Trophoblast cell (in vitro differentiated cells and primary cell): ENCODE data around the gene NHSL2.

Source experiments
- DNase-seq, 2 donors: peaks; one replicate each; pipeline ENCODE4 v3.0.0-alpha.2; 2016
- H2AFZ ChIP-seq: 2 replicates; pipeline ENCODE4 v1.6.1; 2013; ENCODE audit warnings: low read length, moderate library complexity, mild to moderate bottlenecking; ENCODE audit not compliant: insufficient read depth, poor library complexity
- H2AK5ac ChIP-seq: 2 replicates; pipeline ENCODE4 v1.6.1; 2013; ENCODE audit warnings: mild to moderate bottlenecking, low read length
- H2BK120ac ChIP-seq: 2 replicates; pipeline ENCODE4 v1.6.1; 2013; ENCODE audit warnings: low read length, mild to moderate bottlenecking, moderate library complexity; ENCODE audit not compliant: insufficient read depth, poor library complexity
- H2BK12ac ChIP-seq: 2 replicates; pipeline ENCODE4 v1.6.1; 2013; ENCODE audit warnings: mild to moderate bottlenecking, low read length, moderate library complexity
- H2BK5ac ChIP-seq: 2 replicates; pipeline ENCODE4 v1.6.1; 2013; ENCODE audit warnings: low read length, low read depth, moderate library complexity, mild to moderate bottlenecking; ENCODE audit not compliant: poor library complexity
- H3K14ac ChIP-seq: 2 replicates; pipeline ENCODE4 v1.6.1; 2013; ENCODE audit warnings: mild to moderate bottlenecking, low read length
- H3K18ac ChIP-seq: 2 replicates; pipeline ENCODE4 v1.6.1; 2013; ENCODE audit warnings: mild to moderate bottlenecking, low read length
- H3K23ac ChIP-seq: 2 replicates; pipeline ENCODE4 v1.6.1; 2013; ENCODE audit warnings: low read length
- H3K27ac ChIP-seq: 2 replicates; pipeline ENCODE4 v1.5.1; 2013; ENCODE audit warnings: low read depth, mild to moderate bottlenecking, inconsistent platforms, low read length, moderate library complexity
- H3K27me3 ChIP-seq: 2 replicates; pipeline ENCODE4 v1.6.1; 2013; ENCODE audit warnings: inconsistent platforms, mild to moderate bottlenecking, low read length, moderate library complexity; ENCODE audit not compliant: insufficient read depth
- H3K36me3 ChIP-seq, 2 experiments: 1 replicate in 1 of 2; 2 replicates in 1 of 2; pipeline ENCODE4 v1.6.1; 2013; ENCODE audit warnings: low read length in 2 of 2, mild to moderate bottlenecking in 2 of 2, moderate library complexity in 1 of 2; ENCODE audit not compliant: insufficient read depth in 2 of 2, control insufficient read depth in 1 of 2
- H3K4ac ChIP-seq: 2 replicates; pipeline ENCODE4 v1.6.1; 2013; ENCODE audit warnings: low read depth, mild to moderate bottlenecking, low read length, moderate library complexity
- H3K4me1 ChIP-seq, 2 experiments: 1 replicate in 1 of 2; 2 replicates in 1 of 2; pipeline ENCODE4 v1.6.1; 2013; ENCODE audit warnings: low read length in 2 of 2, mild to moderate bottlenecking in 2 of 2, moderate library complexity in 1 of 2; ENCODE audit not compliant: insufficient read depth in 2 of 2, control insufficient read depth in 1 of 2
- H3K4me2 ChIP-seq: 2 replicates; pipeline ENCODE4 v1.6.1; 2013; ENCODE audit warnings: inconsistent platforms, mild to moderate bottlenecking, low read length, moderate library complexity
- H3K4me3 ChIP-seq: 2 replicates; pipeline ENCODE4 v1.5.1; 2013; ENCODE audit warnings: mild to moderate bottlenecking, low read depth, low read length, inconsistent platforms
- H3K79me1 ChIP-seq: one replicate; pipeline ENCODE4 v1.6.1; 2013; ENCODE audit warnings: low read length
- H3K79me2 ChIP-seq: 2 replicates; pipeline ENCODE4 v1.6.1; 2013; ENCODE audit warnings: low read length, mild to moderate bottlenecking; ENCODE audit not compliant: control insufficient read depth, insufficient read depth, poor library complexity
- H3K9ac ChIP-seq: 2 replicates; pipeline ENCODE4 v1.6.1; 2013; ENCODE audit warnings: mild to moderate bottlenecking, low read length
- H3K9me3 ChIP-seq: 2 replicates; pipeline ENCODE4 v1.6.1; 2013; ENCODE audit warnings: low read depth, mild to moderate bottlenecking, control low read depth, inconsistent platforms, low read length; ENCODE audit not compliant: insufficient read depth
- H4K12ac ChIP-seq: 2 replicates; pipeline ENCODE4 v1.6.1; 2013; ENCODE audit warnings: low read depth, mild to moderate bottlenecking, low read length, moderate library complexity
- H4K8ac ChIP-seq: 2 replicates; pipeline ENCODE4 v1.6.1; 2013; ENCODE audit warnings: low read depth, mild to moderate bottlenecking, low read length, moderate library complexity
- H4K91ac ChIP-seq: one replicate; pipeline ENCODE4 v1.6.1; 2013; ENCODE audit warnings: low read depth, mild to moderate bottlenecking, low read length, moderate library complexity
- WGBS: extraction: QIAGEN DNeasy Blood & Tissue Kit; methylation state at CpG from one replicate; pipeline ENCODE4 v1.1.7; 2013; ENCODE audit warnings: missing lambda C conversion rate; ENCODE audit not compliant: insufficient read length, insufficient coverage; ENCODE audit errors: extremely low coverage; 5-methylcytosine and 5-hydroxymethylcytosine counted together

NHSL2 gene

GRCh38 chrX:71997320-71997719 lies 86.7 kb downstream of the NHSL2 start:
- Histone ChIP-seq H4K12ac (no peak overlapping the region), H2BK5ac (no peak overlapping the region), H3K79me2 (no peaks in the 10 kb centered on the region), H3K36me3 (peaks cover 0 to 2% of the 10 kb centered on the region in 2 experiments), H2BK12ac (no peak overlapping the region), H3K27me3 (no peaks in the 10 kb centered on the region), H2AK5ac (no peak overlapping the region), H4K91ac (peak overlapping the region; percentile 22), H3K23ac (no peak overlapping the region), H3K27ac (no peak overlapping the region), H2BK120ac (no peak overlapping the region), H3K79me1 (no peaks in the 10 kb centered on the region), H3K4ac (no peak overlapping the region), H3K18ac (no peak overlapping the region), H3K9me3 (peaks cover 2% of the 10 kb centered on the region), H3K9ac (no peak overlapping the region), H3K14ac (peak overlapping the region; percentile 40), H3K4me2 (no peak overlapping the region), H3K4me1 (peaks cover 6 to 23% of the 10 kb centered on the region in 2 experiments), H2AFZ (no peak overlapping the region), H3K4me3 (no peak overlapping the region), H4K8ac (no peak overlapping the region)
- DNase-seq = no peak
- no CpG with 5 or more reads among the region's 3 CpGs for WGBS

GRCh38 chrX:71998836-71999509 lies 88.3 kb downstream of the NHSL2 start:
- Histone ChIP-seq H3K14ac (no peak overlapping the region), H4K12ac (no peak overlapping the region), H3K9me3 (no peaks in the 10 kb centered on the region), H2BK120ac (no peak overlapping the region), H3K79me1 (peaks cover under 1% of the 10 kb centered on the region), H2AK5ac (no peak overlapping the region), H2BK12ac (no peak overlapping the region), H3K4me3 (no peak overlapping the region), H3K79me2 (no peaks in the 10 kb centered on the region), H3K36me3 (peaks cover 0 to 2% of the 10 kb centered on the region in 2 experiments), H2AFZ (no peak overlapping the region), H3K4me2 (no peak overlapping the region), H2BK5ac (no peak overlapping the region), H3K27ac (no peak overlapping the region), H3K4me1 (peaks cover 9 to 27% of the 10 kb centered on the region in 2 experiments), H3K18ac (no peak overlapping the region), H3K9ac (no peak overlapping the region), H3K4ac (no peak overlapping the region), H3K27me3 (no peaks in the 10 kb centered on the region), H4K8ac (no peak overlapping the region), H3K23ac (no peak overlapping the region), H4K91ac (no peak overlapping the region)
- WGBS = no CpG with 5 or more reads among the region's 6 CpGs
- peak; percentile 11 to 70 for DNase-seq

GRCh38 chrX:71999535-71999934 lies 88.9 kb downstream of the NHSL2 start:
- H2BK12ac ChIP-seq = no peak overlapping the region
- no peak overlapping the region for H4K8ac ChIP-seq
- H3K36me3 ChIP-seq = peaks cover 0 to 2% of the 10 kb centered on the region in 2 experiments
- no peak overlapping the region for H3K4ac ChIP-seq
- no peak overlapping the region for H2BK5ac ChIP-seq
- no peak overlapping the region for H3K14ac ChIP-seq
- peaks cover 12 to 29% of the 10 kb centered on the region in 2 experiments for H3K4me1 ChIP-seq
- H3K18ac ChIP-seq = no peak overlapping the region
- no peaks in the 10 kb centered on the region for H3K79me2 ChIP-seq
- no peak overlapping the region for H3K9ac ChIP-seq
- H4K12ac ChIP-seq = no peak overlapping the region
- H3K4me3 ChIP-seq = no peak overlapping the region
- no peak overlapping the region for H3K4me2 ChIP-seq
- no peak overlapping the region for H4K91ac ChIP-seq
- no CpG with 5 or more reads among the region's 1 CpG for WGBS
- no peak overlapping the region for H2AK5ac ChIP-seq
- no peaks in the 10 kb centered on the region for H3K9me3 ChIP-seq
- no peak for DNase-seq
- H3K27ac ChIP-seq = no peak overlapping the region
- no peak overlapping the region for H2AFZ ChIP-seq
- H3K27me3 ChIP-seq = no peaks in the 10 kb centered on the region
- peaks cover 4% of the 10 kb centered on the region for H3K79me1 ChIP-seq
- H2BK120ac ChIP-seq = no peak overlapping the region
- H3K23ac ChIP-seq = no peak overlapping the region

- peaks cover 4% of the 10 kb centered on the region for H3K79me1 ChIP-seq
- peak overlapping the region; percentile 27 for H3K4me2 ChIP-seq
- peaks cover 12 to 27% of the 10 kb centered on the region in 2 experiments for H3K4me1 ChIP-seq
- no CpG with 5 or more reads among the region's 3 CpGs for WGBS
- H3K14ac ChIP-seq = no peak overlapping the region
- no peak overlapping the region for H4K91ac ChIP-seq
- no peak overlapping the region for H4K12ac ChIP-seq
- no peak overlapping the region for H2BK5ac ChIP-seq
- H2AK5ac ChIP-seq = no peak overlapping the region
- no peak overlapping the region for H2BK12ac ChIP-seq
- no peaks in the 10 kb centered on the region for H3K9me3 ChIP-seq
- H3K23ac ChIP-seq = no peak overlapping the region
- no peak overlapping the region for H4K8ac ChIP-seq
- no peak overlapping the region for H3K9ac ChIP-seq
- H3K4me3 ChIP-seq = no peak overlapping the region
- H2BK120ac ChIP-seq = no peak overlapping the region
- DNase-seq = no peak
- no peaks in the 10 kb centered on the region for H3K27me3 ChIP-seq
- H3K27ac ChIP-seq = no peak overlapping the region
- no peaks in the 10 kb centered on the region for H3K36me3 ChIP-seq
- no peak overlapping the region for H3K4ac ChIP-seq
- no peak overlapping the region for H3K18ac ChIP-seq
- no peak overlapping the region for H2AFZ ChIP-seq
- H3K79me2 ChIP-seq = no peaks in the 10 kb centered on the region
Measured at GRCh38 chrX:72001471-72001870, 90.8 kb downstream of the NHSL2 start.
